Vagina (tissue), 2 donors: ENCODE measurements around the gene NEK7. TPM values are rescaled to one million over a fixed set of nuclear protein-coding genes. Genes with fewer than 3 reads are reported as not detected.

ENCODE experiments used
- DNase-seq, 2 donors: peaks; one replicate each; pipeline ENCODE4 v3.0.0-alpha.2; 2017; ENCODE audit errors: extremely low spot score in 2 of 2
- H3K27ac ChIP-seq: fragments of 200-600 bp; sonication (generic); one replicate; pipeline ENCODE4 v1.5.1; 2019
- H3K27me3 ChIP-seq: fragments of 200-600 bp; sonication (generic); one replicate; pipeline ENCODE4 v1.5.1; 2019
- H3K36me3 ChIP-seq, 2 donors: fragments of 200-600 bp; sonication (generic); one replicate each; pipeline ENCODE4 v1.5.1; 2017 to 2019
- H3K4me1 ChIP-seq: fragments of 200-600 bp; sonication (generic); one replicate; pipeline ENCODE4 v1.5.1; 2019
- H3K4me3 ChIP-seq, 2 donors: fragments of 200-600 bp; sonication (generic); 1 replicate in 1 of 2; 2 replicates in 1 of 2; pipeline ENCODE4 v1.5.1; 2016 to 2019
- H3K9me3 ChIP-seq: fragments of 200-600 bp; sonication (generic); one replicate; pipeline ENCODE4 v1.5.1; 2019
- POLR2A ChIP-seq, 2 donors: fragments of 450-650 bp; IDR thresholded peaks; one replicate each; pipeline ENCODE4 v1.6.1; 2017; ENCODE audit warnings: antibody characterized with exemption in 2 of 2, mild to moderate bottlenecking in 2 of 2, moderate library complexity in 2 of 2
- POLR2AphosphoS5 ChIP-seq, 2 donors: sonication (generic); formaldehyde crosslinking; IDR thresholded peaks; one replicate each; pipeline ENCODE4 v1.9.0; 2017; ENCODE audit warnings: antibody characterized with exemption in 2 of 2, mild to moderate bottlenecking in 2 of 2, low read depth in 1 of 2; ENCODE audit not compliant: insufficient read depth in 1 of 2
- intact Hi-C: fragments of 100-400 bp; cut with DNase I; formaldehyde crosslinking; loops from one replicate; pipeline ENCODE4 v1.15.1; 2023
- total RNA-seq: library from RNA; depleted of rRNA; stranded (reverse); fragments of >200 nt; gene quantifications from one replicate; pipeline ENCODE4 v1.2.3, GENCODE V29; 2016
- TF ChIP-seq, protein P1 (sequence below), 3 experiments: fragments of 450-650 bp in 2 of 3; fragments of 200-600 bp in 1 of 3; sonication (generic) in 1 of 3; IDR thresholded peaks; one replicate each; pipeline ENCODE4 v1.5.1; 2017 to 2019; ENCODE audit warnings: antibody characterized with exemption in 3 of 3, mild to moderate bottlenecking in 2 of 3, moderate library complexity in 2 of 3

The NEK7 gene
- total RNA-seq, 1 donor from 2014 or later = 99.4 TPM

DNA sequence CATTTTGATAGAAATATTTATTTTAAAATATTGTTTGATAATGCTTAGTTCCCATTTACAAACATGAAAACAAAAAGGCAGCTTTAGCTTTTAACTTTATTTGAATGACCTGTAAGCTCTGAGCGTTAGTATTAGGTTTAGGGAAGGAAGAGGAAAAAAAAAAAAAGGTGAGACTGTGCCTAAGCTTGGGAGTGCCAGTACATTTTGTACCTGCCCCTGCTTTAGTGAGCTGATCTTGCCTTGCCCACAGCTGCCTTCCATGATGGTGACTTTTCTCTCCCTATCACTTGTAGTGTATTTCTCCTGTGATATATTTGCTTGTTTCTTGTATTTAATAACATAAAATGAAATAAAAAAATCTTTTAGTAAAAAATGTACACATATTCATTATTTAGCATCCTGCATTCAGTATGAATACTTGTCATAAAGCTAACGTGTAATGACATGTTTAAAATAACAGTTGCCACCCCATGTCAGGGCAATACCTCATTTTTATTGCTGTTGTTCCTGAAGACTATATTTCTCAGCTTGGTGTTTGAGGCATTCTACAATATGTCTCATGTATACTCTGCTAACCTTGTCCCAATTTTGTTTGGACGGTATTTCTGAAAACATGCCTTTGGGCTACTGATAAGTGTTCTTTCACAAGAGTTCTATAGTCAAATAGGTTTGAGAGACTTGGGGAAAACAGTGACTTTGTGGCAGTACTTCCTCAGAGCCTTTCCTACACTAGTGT, 76.3 kb downstream of the NEK7 start:
- Histone ChIP-seq H3K36me3 (no peaks in the 10 kb centered on the region), H3K27ac (no peak overlapping the region), H3K4me3 (no peak overlapping the region), H3K27me3 (no peaks in the 10 kb centered on the region), H3K4me1 (peaks cover 36% of the 10 kb centered on the region), H3K9me3 (no peaks in the 10 kb centered on the region)
- no peak for DNase-seq
- TF ChIP-seq, protein P1, sequence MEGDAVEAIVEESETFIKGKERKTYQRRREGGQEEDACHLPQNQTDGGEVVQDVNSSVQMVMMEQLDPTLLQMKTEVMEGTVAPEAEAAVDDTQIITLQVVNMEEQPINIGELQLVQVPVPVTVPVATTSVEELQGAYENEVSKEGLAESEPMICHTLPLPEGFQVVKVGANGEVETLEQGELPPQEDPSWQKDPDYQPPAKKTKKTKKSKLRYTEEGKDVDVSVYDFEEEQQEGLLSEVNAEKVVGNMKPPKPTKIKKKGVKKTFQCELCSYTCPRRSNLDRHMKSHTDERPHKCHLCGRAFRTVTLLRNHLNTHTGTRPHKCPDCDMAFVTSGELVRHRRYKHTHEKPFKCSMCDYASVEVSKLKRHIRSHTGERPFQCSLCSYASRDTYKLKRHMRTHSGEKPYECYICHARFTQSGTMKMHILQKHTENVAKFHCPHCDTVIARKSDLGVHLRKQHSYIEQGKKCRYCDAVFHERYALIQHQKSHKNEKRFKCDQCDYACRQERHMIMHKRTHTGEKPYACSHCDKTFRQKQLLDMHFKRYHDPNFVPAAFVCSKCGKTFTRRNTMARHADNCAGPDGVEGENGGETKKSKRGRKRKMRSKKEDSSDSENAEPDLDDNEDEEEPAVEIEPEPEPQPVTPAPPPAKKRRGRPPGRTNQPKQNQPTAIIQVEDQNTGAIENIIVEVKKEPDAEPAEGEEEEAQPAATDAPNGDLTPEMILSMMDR (IDR thresholded peaks at IDR 0.05) = no peak
- TF ChIP-seq POLR2AphosphoS5 (IDR thresholded peaks at IDR 0.05; ENCODE audit: insufficient read depth in 1 of 2, low read depth in 1 of 2) (peak in 1 of 2 donors; percentile 31), POLR2A (IDR thresholded peaks at IDR 0.05) (no peak)
- intact Hi-C loops = no loop called here

GRCh38 chr1:198234520-198235251, 77.9 kb downstream of the NEK7 start:
- Histone ChIP-seq H3K4me3 (no peak overlapping the region), H3K27ac (no peak overlapping the region), H3K9me3 (no peaks in the 10 kb centered on the region), H3K27me3 (no peaks in the 10 kb centered on the region), H3K4me1 (peaks cover 36% of the 10 kb centered on the region), H3K36me3 (no peaks in the 10 kb centered on the region)
- intact Hi-C loops = no loop called here
- TF ChIP-seq POLR2AphosphoS5 (IDR thresholded peaks at IDR 0.05; ENCODE audit: insufficient read depth in 1 of 2, low read depth in 1 of 2) = no peak
- TF ChIP-seq, protein P1 (IDR thresholded peaks at IDR 0.05) = no peak
- no peak for TF ChIP-seq POLR2A (IDR thresholded peaks at IDR 0.05)
- no peak for DNase-seq

DNA sequence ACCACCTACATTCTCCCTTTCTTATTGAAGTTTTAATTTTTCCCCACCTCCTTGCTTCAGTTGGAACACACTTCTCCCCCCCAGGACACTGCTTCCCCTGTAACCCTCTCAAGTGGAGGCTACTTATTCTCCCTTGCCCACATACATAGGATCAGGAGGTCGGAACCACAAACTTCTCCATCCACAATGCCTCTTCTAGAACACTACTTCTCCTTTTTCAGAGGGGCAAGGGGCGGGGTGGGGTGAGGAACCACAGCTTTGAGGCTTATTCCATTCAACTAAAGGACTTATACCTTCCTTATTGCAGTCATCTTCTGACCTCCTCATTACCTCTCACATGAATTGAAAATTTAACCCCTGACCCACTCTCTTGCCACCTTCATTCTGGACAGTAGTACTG, 81.3 kb downstream of the NEK7 start:
- TF ChIP-seq POLR2A (IDR thresholded peaks at IDR 0.05) (no peak), POLR2AphosphoS5 (IDR thresholded peaks at IDR 0.05; ENCODE audit: insufficient read depth in 1 of 2, low read depth in 1 of 2) (no peak)
- TF ChIP-seq, protein P1 (IDR thresholded peaks at IDR 0.05) = no peak
- Histone ChIP-seq H3K36me3 (no peaks in the 10 kb centered on the region), H3K4me1 (peaks cover 19% of the 10 kb centered on the region), H3K9me3 (no peaks in the 10 kb centered on the region), H3K27ac (no peak overlapping the region), H3K4me3 (no peak overlapping the region), H3K27me3 (no peaks in the 10 kb centered on the region)
- intact Hi-C loops = no loop called here
- DNase-seq = no peak

DNA sequence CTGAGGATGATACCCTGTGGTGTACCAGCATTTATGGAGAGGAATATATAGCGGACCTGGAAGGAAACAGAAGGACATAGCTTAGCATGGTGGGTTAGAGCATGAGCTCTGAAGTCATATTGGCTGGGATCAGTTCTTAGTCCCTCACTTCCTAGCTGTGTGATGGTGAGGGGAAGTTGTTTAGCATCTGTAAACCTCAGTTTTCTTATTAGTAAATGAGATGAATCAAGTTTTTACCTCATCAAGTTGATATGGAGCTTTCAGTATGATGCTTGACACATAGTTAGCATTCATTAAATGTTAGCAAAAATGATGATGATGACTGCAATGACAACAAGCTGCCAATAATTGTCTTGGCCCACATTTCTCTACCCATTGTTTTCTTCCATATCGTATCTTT, 84.8 kb downstream of the NEK7 start:
- Histone ChIP-seq H3K27ac (no peak overlapping the region), H3K27me3 (no peaks in the 10 kb centered on the region), H3K9me3 (no peaks in the 10 kb centered on the region), H3K36me3 (no peaks in the 10 kb centered on the region), H3K4me1 (no peaks in the 10 kb centered on the region), H3K4me3 (no peak overlapping the region)
- intact Hi-C loops = no loop called here
- no peak for DNase-seq
- TF ChIP-seq POLR2AphosphoS5 (IDR thresholded peaks at IDR 0.05; ENCODE audit: insufficient read depth in 1 of 2, low read depth in 1 of 2) = no peak
- TF ChIP-seq, protein P1 (IDR thresholded peaks at IDR 0.05) = no peak
- TF ChIP-seq POLR2A (IDR thresholded peaks at IDR 0.05) = no peak

GRCh38 chr1:198244772-198245171, 88.0 kb downstream of the NEK7 start:
- Histone ChIP-seq H3K4me1 (no peaks in the 10 kb centered on the region), H3K27me3 (no peaks in the 10 kb centered on the region), H3K4me3 (no peak overlapping the region), H3K36me3 (no peaks in the 10 kb centered on the region), H3K9me3 (no peaks in the 10 kb centered on the region), H3K27ac (no peak overlapping the region)
- DNase-seq = no peak
- intact Hi-C loops = no loop called here
- TF ChIP-seq POLR2A (IDR thresholded peaks at IDR 0.05) = no peak
- TF ChIP-seq, protein P1 (IDR thresholded peaks at IDR 0.05) = no peak
- TF ChIP-seq POLR2AphosphoS5 (IDR thresholded peaks at IDR 0.05; ENCODE audit: insufficient read depth in 1 of 2, low read depth in 1 of 2) = no peak
